Stimulated activated CD4-positive, alpha-beta T cell treated with anti-CD3 and anti-CD28 coated beads, Interleukin-1b, Interleukin-23, amount 100 ng/mL, for 4 hours (primary cell): ENCODE data around the gene TENM4.

Experiments used
- DNase-seq, 2 donors: peaks; one replicate each; pipeline ENCODE4 v3.0.0-alpha.2; 2020; ENCODE audit warnings: low read depth in 2 of 2

The TENM4 gene

DNA sequence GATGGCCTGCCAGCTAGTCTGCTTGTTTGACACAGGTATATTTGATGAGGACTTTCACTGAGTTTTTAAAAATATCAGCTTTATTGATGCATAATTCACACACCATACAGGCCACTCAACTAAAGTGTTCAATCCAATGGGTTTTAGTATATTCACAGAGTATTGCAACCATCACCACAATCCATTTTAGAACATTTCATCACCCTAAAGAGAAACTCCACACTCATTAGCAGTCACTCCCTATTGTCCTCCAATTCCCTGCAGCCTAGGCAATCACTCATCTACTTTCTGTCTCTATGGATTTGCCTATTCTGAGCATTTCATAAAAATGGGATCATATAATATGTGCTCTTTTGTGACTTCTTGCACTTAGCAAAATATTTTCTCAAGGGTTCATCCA is 468.2 kb downstream of the TENM4 start:
- DNase-seq: no peak

DNA sequence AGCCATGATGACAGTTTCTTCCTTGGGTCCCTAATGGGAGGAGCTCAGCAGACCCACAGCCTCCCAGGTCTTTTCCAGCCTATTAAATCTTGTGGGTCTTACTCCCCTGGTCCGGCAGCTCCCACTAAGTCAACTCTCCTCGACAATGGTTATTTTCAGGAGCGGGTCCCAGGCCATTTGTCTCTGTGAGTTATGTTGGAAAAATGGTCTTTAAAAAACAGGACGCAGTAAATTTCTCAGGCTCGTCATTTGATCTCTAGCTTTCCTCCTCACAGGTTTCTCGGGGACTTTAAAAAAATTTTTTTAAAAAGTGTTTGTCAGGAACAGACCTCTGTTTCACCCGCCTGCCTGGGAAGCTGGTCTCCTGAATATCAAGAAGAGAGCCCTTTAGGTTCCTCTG is 468.7 kb downstream of the TENM4 start:
- no peak for DNase-seq

DNA sequence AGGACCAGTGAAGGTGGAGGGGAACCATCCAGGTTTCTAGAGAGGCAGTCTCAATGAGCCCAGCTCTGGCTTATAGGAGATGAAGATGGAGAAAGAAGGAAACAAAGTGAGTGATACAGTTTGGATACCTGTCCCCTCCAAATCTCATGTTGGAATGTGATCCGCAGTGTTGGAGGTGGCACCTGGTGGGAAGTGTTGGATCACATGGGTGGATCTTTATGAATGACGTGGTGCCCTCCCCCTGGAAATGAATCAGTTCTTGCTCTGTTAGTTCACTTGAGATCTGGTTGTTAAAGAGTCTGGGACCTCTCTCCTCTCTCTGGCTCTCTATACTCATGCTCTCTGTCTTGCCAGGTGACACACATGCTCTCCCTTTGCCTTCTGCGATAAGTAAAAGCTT is 473.0 kb downstream of the TENM4 start:
- DNase-seq: no peak

DNA sequence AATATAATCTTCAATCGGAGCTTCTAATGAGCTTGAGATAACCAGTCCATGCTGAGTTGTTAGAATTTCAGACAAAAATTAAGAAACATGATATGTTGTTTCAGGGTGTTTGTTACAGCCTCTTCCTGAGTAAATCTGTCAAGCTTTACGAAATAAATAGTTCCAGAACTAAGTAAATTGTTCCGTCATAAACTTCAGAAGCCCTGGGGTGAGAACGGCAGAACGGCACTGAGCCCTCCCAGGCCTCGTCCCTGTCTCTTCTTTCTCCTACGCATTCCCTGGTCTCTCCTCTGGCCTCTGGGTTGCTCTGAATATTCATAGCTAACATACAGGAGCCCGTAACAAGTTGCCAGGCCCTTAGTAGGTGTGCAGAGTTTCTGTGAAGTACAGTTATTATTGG is 475.4 kb downstream of the TENM4 start:
- DNase-seq: no peak

DNA sequence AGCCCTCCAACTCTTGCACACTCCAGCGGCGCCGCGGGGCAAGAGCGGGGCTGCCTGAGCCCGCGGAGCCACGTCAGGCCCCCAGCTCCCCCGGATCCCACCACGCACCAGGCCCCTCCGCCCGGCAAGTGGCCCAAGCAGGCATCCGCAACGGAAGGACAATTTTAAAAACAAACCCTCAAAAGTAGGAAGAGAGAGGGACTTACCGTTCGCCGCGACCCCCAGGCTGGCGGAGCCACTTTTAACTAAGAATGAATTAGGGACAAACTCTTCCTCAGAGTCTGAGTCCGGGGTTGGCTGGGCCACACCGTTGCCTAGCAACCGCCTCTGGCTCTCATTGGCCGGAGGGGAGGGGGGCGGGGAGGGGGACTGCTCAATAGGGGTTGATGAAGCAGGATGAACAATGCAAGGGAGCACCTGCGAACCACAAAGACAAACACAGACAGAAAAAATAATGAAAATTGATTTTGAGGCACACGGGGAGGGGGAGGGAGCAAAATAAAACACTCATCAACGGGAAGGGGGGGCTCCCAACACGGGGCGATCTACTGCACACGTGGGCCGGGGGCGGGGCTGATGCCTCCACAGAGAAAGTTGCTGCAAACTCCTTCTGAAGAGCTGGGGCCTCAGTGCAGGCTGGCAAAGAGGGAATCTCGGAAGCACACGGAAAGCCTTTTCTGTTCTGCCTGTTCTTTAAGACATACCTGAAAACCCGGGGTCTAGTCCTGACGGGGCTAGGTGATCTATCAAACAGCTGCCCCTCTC is 478.7 kb downstream of the TENM4 start:
- no peak for DNase-seq

DNA sequence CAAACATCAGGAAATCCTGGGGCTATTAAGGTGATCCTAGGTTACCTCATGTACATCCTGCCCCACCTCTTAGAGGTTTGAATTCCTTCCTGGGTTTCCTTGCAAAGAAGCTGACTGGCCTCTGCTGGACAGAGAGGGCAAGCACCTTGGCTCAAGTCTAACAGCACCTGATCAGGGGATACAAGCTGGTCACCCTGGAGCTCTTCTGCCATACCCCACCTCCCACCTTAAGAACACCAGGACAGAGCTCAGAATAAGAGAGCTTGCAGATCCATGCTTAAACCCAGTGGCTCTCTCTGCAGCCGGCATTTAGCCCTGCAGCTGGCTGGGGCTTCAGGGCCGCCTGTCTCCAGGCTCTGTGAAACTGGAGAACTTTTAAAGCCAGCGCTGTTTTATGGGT is 479.6 kb downstream of the TENM4 start:
- no peak for DNase-seq

DNA sequence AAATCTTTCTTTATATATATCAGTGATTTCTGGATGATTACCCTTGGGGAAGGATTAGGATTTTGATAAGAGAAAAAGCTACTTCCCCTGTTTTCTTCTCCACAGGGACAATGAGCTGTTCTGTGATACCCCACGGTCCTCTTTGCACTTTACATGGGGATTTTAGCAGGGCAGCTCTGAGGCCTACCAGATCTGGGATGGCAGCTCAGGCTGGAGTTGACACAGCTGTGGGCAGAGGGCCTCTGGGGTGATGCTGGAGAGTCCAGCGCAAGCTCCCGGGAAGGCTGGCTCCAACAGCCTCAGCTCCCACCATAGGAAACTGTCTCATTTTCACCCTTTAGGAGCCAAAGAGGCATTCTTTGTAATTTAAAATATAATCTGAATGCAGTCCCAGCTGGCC is 482.4 kb downstream of the TENM4 start:
- DNase-seq: no peak

DNA sequence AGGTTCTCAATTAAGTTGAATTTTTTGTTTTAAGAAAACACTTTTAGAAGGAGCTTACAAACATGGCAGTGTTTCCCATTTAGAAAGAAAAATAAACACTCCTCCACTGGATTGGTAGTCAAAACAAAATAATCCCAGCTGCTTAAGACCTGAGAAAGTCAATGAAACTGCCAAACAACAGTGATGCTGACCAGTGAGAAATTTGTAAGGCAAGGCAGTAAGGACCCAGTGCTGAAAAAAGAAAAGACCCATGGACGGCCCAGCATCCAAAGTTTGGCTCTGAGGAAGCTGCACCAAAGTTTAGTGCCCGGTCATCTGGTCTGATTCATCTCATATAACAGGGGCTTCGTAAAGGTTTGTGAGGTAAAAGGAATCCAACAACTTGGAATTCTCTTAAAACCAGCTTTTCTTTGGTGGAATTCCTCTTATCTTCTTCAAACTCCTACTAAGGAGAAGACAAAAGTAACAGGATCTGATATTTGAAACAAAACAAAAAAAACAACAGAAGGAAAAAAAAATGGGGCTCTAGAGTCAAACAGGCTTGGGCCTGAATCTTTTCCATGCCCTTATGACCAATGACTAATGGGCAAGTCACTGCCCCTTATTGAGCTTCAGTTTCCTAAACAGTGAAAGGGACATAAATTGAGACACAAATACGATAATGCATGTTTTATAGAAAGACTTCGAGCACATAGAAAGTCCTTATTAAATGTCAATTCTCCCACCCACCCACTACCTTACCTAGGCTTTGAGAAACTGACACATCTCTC is 483.2 kb downstream of the TENM4 start:
- DNase-seq: no peak

DNA sequence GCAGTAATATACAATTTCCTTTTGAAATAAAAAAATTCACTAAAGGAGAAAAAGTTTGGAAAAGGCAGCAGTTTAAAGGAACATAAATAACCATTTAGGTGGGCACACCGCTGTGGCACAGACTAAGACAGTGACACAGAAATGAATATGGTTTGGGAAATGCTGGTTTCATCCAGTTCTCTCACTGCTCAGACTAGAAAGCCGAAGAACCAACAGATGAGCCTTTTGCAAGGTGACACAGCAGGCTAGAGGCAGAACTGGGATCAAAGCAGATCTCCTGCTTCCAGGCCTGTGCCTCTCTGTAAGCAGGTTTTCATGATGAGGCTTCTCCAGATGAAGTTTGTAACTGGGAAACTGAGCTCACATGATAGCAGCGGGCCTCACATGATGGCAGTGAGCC is 486.1 kb downstream of the TENM4 start:
- no peak for DNase-seq

DNA sequence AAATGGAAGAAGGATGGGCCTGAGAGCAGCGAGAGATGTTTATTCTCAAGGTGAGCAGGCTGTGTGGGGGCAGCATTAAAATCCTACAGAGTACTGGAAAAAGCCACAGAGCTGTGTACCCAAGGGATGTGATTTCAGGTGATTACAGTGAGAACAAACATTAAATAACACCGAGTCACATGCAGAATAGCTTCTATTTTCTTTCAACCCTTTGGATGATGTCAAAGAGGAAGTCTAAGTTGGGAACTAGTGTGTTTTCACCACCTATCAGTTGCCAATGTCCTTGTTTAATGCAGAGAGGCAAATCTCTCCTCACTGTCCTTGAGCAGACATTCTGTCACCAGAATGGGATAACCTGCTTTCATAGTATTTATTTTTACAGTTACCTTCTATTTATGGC is 486.6 kb downstream of the TENM4 start:
- no peak for DNase-seq

DNA sequence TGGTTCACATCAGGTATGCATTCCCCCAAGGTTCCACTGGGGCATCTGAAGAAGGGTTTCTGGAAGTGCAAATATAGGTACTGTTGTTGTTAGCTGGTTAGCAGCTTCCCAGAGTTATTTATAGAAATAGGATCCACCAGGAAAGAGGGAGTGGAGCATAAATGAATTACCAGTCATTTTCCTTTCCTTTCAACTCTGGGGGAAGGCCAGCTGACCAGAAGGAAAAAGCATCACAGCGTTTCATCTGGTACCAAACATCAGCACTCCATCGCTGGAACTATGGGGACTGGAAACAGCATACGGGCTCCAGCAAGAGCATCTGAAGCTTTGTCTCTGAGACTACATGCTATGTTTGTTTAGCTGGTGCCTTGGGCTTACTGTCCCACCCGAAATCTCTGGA is 487.9 kb downstream of the TENM4 start:
- DNase-seq: no peak

DNA sequence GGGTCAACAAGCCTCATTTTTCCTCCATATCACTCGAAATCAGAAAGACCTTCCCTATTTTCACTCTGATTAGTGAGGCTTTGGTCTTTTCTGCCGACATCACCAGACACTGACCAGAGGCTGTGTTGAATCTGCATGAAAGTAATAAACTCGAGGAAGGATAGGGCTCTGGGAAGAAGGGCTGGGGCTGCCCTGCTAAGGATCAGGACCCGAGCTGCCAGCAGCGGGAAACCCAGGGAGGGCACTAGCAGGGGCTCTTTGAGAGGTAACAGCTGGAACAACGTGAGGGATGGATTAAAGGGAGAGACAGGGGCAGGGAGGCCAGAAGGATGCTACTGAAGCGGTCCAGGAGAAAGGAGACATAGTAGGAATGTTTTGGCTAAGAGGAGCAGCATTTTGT is 488.7 kb downstream of the TENM4 start:
- no peak for DNase-seq

DNA sequence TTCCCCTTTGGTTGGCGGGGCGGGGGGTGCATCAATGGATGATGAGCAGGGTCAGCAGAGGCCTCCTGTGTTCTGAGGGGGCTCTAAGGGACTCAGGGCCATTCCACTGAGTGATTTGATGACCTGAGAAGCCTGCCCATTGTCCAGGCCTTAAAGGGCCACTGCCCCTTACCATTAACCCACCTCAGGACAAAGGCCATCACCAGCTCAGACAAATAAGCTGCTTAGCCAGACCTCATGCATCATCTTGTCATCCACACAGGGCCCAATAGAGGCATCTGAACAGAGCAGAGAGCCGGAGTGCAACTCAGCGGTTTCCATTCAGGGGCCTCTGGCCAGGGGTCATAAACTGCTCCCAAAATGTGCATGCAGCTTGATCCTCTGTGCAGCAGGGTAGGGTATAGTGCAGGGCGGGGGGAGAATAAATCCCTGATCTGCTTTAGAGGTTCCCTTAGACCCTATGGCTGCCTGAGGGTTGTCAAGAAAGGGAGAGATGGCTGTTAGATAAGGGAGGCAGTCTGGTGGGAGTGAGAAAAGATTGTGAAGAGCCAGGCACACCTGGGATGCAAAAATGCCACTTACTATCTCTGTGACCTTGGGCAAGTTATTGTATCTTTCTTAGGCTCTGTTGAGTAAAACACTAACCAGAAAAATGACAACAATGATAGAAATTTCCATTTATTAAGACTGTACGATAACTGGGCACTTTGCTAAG is 490.7 kb downstream of the TENM4 start:
- DNase-seq: no peak

DNA sequence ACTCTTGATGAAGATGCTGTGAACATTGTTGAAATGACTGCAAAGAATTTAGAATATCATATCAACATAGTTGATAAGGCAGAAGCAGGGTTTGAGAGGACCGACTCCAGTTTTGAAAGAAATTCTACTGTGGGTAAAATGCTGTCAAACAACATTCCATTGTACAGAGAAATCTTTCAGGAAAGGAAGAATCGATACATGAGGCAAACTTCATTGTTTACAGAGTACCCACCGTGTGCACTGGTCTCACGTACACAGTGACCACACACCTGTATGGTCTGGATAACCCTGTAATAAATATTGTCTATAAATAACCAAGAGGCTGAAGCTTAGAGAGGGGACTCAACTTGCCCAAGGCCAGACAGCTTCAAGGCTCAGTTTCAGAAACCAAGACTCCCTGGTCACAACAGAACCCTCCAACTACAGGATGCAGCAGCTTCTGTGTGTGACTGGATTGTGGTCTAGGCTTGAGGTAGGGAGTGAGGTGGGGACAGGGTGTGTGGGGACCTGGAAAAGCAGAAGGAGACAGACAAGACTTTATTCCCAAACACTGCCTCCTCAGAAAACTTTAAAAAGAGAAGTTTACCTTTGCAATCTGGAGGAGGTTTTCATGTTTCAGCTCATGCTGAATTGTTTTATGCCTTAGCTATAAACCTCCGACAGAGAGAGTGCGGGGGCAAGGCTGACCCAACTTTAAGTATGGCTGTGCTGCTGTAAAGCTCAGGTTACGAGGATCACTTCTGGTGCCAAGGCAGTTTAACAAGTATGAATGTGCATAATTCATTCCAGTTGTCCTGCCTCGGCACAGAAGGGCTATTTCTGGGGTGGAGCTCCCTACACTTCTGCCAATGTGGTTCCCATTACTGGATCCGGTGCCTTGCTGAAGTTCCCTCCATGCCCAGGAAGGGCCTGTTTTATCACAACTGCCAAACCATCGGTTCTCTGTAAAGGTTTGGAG is 493.6 kb downstream of the TENM4 start:
- no peak for DNase-seq

DNA sequence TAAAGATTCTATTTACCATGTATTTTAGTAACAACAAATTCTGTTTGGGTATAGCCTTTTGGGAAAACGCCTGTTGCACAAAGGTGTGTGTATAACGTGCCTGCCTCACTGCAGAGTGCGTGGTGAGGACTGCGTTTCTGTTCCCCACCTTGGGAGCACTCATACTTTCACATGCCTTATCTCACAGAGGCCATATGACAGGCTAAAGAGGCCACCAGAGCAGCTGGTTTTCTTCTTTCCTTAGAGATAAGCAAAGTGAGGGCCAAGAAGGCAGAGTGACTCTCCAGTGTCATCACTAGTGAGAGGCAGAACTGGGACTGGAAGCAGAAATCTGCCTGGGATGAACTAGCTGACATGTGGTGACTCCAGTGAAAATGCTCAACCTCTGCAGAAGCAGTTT is 497.0 kb downstream of the TENM4 start:
- no peak for DNase-seq

DNA sequence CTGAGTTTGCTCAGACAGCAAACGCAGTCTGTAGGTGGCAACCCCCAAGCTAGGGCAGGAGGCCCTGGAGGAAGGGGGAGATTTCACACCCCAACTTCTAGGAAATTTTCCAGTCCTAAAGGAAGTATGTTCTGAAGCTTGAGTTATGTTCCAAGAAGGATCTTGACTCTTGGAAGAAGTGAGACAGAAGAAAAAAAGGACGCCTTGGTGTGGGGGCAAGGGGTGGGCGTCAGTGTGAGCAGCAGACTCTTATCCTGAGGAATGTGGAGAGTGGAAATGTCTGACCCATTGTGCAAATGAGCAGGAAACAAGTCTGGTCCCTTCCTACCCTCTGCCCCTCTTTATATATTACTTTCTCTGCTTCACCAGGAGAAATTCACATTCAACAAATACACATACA is 497.7 kb downstream of the TENM4 start:
- no peak for DNase-seq

DNA sequence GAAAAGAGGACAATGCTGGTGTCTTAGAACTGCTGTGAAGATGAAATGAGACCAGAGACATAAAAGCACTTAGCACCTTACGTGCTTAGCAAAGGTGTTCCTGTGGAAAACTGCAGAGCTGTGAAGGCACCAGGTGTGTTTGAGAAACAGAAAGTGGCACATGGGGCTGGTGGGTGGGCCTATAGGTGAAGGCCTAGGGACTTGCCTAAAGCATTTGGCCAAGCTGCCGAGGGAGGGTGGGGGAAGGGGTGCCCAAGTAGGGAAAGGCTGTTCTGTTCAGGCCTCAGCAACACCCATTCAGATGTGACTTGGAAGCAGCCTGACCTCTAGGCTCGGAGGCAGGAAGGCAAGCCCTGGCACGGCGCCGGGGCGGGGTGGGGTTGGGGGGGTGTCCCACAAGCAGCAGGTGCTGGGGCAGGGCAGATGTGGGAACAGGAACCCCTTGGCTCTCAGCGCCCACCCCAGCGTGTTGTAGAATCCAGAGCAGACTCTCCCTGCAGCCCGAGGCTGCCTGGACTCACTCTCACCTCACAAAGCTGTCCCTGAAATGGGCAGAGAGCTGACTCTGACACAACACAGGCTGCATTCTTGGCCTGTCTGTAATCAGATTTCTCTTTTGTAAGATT is 499.5 kb downstream of the TENM4 start:
- no peak for DNase-seq

DNA sequence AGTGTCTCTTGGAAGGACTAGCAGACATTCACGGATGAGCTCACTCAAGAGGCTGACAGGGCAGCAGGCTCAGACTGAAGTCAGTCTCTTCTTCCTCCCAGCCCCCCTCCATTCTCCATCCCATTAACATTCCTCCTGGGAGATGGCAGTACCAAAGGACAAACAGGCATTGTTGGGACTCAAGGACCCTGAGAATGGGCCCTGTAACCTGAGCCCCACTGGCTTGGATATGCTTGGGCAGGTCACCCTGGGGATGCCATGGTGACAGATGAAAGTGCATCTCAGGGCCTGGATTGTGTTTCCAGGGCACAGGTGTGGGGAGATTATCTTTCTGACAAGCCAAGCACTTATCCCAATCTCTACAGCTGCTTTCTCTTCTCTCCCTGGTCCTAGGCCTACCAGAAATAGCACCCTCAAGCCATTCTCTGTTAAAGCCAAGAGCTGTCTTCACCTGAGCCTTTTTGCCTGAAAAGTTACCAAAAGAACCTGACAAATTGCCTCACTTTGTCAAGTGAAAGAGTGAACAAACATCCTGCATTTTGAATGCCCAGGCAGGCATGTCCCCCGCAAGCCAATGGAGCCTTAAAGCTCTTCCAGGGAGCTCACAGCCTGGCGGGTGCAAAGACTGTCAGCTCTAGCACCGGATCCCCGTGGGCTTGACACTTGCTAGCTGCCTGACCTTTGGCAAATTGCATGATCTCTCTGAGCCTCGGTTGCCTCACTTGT is 500.2 kb downstream of the TENM4 start:
- no peak for DNase-seq

DNA sequence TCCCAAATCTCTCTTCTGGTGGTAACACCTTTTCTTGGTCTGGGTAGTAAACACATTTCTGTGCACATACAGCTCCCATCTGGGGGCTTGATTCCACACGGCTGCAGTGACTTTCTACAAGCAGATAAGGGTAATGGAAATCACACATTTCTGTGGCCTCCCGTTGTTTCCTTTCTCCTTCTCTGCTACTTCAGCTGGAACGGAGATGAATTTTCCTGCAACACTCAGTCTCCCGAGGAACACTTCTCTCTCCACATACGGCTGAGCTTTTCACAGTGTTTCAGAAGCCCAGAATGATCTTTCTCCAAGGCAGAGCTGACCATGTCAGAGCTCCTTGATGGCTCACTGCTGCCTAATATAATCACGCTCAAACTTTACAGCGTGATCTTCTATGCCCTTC is 501.9 kb downstream of the TENM4 start:
- DNase-seq: no peak

DNA sequence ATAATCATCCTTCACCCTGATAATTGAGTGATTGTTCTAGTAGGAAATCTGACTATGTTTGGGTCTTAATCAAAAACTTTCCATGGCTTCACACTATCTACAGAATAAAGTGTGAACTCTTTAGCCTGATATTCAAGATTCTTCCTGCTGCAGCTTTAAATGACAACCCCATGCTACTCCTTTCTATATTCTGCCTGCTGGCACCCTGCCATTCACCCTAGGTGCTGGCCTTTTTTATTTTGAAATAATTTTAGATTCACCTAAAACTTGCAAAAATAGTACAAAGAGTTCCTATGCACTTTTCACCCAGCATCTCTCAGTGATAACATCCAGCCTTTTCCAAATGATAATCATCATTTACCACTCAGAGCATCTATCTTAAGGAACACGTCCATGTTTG is 502.8 kb downstream of the TENM4 start:
- DNase-seq: no peak
